HepG2 (cell line): ENCODE measurements around the gene CARMIL1.

Experiments
- GABPB1 ChIP-seq: IDR thresholded peaks from 2 replicates; pipeline ENCODE4 v1.6.1; 2016; ENCODE audit warnings: mild to moderate bottlenecking, missing genetic modification reagents, moderate library complexity, missing compliant biosample characterization
- HOXA5 ChIP-seq: sonication (generic); formaldehyde crosslinking; IDR thresholded peaks from 2 replicates; pipeline ENCODE4 v1.4.0; 2020; ENCODE audit warnings: missing genetic modification reagents
- KLF12 ChIP-seq: sonication (generic); formaldehyde crosslinking; IDR thresholded peaks from 2 replicates; pipeline ENCODE4 v1.4.0; 2020; ENCODE audit warnings: missing genetic modification reagents, borderline replicate concordance
- MAFF ChIP-seq: IDR thresholded peaks from 2 replicates; pipeline ENCODE4 v1.6.1; 2011; ENCODE audit warnings: low read depth, low read length, improper control_type of control experiment
- MEF2D ChIP-seq: sonication (generic); formaldehyde crosslinking; IDR thresholded peaks from 2 replicates; pipeline ENCODE4 v1.5.1; 2020; ENCODE audit warnings: mild to moderate bottlenecking, missing genetic modification reagents
- MTF1 ChIP-seq: sonication (generic); formaldehyde crosslinking; IDR thresholded peaks from 2 replicates; pipeline ENCODE4 v1.5.0; 2020; ENCODE audit warnings: missing genetic modification reagents
- POLR2AphosphoS5 ChIP-seq: IDR thresholded peaks from 2 replicates; pipeline ENCODE4 v1.6.1; 2012; ENCODE audit warnings: low read depth, low read length
- RFXANK ChIP-seq: IDR thresholded peaks from 2 replicates; pipeline ENCODE4 v1.6.1; 2016
- TF ChIP-seq, protein P1 (sequence below): sonication (generic); formaldehyde crosslinking; IDR thresholded peaks from 2 replicates; pipeline ENCODE4 v1.5.0; 2020; ENCODE audit warnings: mild to moderate bottlenecking, missing genetic modification reagents, moderate library complexity
- TF ChIP-seq, protein P2 (sequence below): sonication (generic); formaldehyde crosslinking; IDR thresholded peaks from 2 replicates; pipeline ENCODE4 v1.9.0; 2021; ENCODE audit warnings: missing genetic modification reagents, borderline replicate concordance
- TF ChIP-seq, protein P3 (sequence below): sonication (generic); formaldehyde crosslinking; IDR thresholded peaks from 2 replicates; pipeline ENCODE4 v1.4.0; 2020; ENCODE audit warnings: missing genetic modification reagents
- TF ChIP-seq, protein P4 (sequence below), 2 experiments: IDR thresholded peaks; 2 replicates each; pipeline ENCODE4 v1.6.1; 2011 to 2012; ENCODE audit warnings: low read length in 2 of 2, borderline replicate concordance in 1 of 2, low read depth in 1 of 2, mild to moderate bottlenecking in 1 of 2, moderate library complexity in 1 of 2
- TF ChIP-seq, protein P5 (sequence below): sonication (generic); formaldehyde crosslinking; IDR thresholded peaks from 2 replicates; pipeline ENCODE4 v1.4.0; 2020; ENCODE audit warnings: mild to moderate bottlenecking, low read depth, missing genetic modification reagents

DNA sequence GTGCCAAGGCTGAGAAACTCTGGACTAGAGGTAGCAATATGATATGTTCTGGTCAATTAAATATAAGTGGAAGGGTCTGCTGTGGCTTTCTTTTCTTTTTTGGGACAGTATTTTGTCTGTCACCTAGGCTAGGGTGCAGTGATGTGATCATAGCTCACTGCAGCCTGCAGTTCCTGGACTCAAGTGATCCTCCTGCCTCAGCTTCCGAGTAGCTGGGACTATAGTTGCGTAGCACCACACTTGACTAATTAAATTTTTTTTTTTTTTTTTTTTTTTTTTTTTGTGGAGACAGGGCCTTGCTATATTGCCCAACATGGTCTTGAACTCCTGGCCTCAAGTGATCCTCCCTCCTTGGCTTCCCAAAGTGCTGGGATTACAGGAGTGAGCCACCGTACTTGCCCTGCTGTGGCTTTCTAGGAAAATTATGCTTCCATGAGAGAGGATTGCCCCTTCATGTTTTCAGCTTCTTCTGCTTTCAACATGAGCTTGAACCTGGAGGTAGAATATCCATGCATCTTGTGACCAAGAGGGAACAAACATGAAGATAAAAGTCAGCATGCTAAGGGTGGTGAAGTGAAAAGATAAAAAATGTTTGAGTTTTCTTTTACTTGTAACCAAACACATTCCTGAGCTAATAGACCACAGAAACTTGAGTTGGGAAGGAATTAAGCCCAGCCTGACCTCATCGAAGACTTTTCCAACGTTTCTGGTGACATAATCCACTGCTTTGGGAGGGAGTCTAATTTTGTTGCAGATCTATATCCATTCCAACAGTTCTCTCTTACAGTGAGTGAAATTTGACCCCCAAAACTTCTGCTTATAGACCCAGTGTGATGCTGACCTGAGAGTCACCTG, 75.1 kb downstream of the CARMIL1 start:
- TF ChIP-seq, protein P1, sequence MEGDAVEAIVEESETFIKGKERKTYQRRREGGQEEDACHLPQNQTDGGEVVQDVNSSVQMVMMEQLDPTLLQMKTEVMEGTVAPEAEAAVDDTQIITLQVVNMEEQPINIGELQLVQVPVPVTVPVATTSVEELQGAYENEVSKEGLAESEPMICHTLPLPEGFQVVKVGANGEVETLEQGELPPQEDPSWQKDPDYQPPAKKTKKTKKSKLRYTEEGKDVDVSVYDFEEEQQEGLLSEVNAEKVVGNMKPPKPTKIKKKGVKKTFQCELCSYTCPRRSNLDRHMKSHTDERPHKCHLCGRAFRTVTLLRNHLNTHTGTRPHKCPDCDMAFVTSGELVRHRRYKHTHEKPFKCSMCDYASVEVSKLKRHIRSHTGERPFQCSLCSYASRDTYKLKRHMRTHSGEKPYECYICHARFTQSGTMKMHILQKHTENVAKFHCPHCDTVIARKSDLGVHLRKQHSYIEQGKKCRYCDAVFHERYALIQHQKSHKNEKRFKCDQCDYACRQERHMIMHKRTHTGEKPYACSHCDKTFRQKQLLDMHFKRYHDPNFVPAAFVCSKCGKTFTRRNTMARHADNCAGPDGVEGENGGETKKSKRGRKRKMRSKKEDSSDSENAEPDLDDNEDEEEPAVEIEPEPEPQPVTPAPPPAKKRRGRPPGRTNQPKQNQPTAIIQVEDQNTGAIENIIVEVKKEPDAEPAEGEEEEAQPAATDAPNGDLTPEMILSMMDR (CRISPR knock-in tag), result no peak
- no peak for TF ChIP-seq MEF2D (CRISPR knock-in tag)
- TF ChIP-seq, protein P2, sequence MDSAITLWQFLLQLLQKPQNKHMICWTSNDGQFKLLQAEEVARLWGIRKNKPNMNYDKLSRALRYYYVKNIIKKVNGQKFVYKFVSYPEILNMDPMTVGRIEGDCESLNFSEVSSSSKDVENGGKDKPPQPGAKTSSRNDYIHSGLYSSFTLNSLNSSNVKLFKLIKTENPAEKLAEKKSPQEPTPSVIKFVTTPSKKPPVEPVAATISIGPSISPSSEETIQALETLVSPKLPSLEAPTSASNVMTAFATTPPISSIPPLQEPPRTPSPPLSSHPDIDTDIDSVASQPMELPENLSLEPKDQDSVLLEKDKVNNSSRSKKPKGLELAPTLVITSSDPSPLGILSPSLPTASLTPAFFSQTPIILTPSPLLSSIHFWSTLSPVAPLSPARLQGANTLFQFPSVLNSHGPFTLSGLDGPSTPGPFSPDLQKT (CRISPR knock-in tag), result no peak
- TF ChIP-seq, protein P3, sequence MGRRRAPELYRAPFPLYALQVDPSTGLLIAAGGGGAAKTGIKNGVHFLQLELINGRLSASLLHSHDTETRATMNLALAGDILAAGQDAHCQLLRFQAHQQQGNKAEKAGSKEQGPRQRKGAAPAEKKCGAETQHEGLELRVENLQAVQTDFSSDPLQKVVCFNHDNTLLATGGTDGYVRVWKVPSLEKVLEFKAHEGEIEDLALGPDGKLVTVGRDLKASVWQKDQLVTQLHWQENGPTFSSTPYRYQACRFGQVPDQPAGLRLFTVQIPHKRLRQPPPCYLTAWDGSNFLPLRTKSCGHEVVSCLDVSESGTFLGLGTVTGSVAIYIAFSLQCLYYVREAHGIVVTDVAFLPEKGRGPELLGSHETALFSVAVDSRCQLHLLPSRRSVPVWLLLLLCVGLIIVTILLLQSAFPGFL, result no peak
- no peak for TF ChIP-seq HOXA5 (CRISPR knock-in tag)
- TF ChIP-seq KLF12 (CRISPR knock-in tag), result no peak
- no peak for TF ChIP-seq MTF1 (CRISPR knock-in tag)
- TF ChIP-seq RFXANK (CRISPR knock-in tag), result no peak
- TF ChIP-seq, protein P4, sequence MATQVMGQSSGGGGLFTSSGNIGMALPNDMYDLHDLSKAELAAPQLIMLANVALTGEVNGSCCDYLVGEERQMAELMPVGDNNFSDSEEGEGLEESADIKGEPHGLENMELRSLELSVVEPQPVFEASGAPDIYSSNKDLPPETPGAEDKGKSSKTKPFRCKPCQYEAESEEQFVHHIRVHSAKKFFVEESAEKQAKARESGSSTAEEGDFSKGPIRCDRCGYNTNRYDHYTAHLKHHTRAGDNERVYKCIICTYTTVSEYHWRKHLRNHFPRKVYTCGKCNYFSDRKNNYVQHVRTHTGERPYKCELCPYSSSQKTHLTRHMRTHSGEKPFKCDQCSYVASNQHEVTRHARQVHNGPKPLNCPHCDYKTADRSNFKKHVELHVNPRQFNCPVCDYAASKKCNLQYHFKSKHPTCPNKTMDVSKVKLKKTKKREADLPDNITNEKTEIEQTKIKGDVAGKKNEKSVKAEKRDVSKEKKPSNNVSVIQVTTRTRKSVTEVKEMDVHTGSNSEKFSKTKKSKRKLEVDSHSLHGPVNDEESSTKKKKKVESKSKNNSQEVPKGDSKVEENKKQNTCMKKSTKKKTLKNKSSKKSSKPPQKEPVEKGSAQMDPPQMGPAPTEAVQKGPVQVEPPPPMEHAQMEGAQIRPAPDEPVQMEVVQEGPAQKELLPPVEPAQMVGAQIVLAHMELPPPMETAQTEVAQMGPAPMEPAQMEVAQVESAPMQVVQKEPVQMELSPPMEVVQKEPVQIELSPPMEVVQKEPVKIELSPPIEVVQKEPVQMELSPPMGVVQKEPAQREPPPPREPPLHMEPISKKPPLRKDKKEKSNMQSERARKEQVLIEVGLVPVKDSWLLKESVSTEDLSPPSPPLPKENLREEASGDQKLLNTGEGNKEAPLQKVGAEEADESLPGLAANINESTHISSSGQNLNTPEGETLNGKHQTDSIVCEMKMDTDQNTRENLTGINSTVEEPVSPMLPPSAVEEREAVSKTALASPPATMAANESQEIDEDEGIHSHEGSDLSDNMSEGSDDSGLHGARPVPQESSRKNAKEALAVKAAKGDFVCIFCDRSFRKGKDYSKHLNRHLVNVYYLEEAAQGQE (IDR thresholded peaks at IDR 0.05; ENCODE audit: borderline replicate concordance in 1 of 2, low read depth in 1 of 2, low read length in 2 of 2), result no peak
- TF ChIP-seq, protein P5, sequence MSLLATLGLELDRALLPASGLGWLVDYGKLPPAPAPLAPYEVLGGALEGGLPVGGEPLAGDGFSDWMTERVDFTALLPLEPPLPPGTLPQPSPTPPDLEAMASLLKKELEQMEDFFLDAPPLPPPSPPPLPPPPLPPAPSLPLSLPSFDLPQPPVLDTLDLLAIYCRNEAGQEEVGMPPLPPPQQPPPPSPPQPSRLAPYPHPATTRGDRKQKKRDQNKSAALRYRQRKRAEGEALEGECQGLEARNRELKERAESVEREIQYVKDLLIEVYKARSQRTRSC (CRISPR knock-in tag), result no peak
- TF ChIP-seq MAFF, result no peak
- TF ChIP-seq POLR2AphosphoS5, result no peak
- TF ChIP-seq GABPB1 (CRISPR knock-in tag), result no peak
